ENCODE measurements around the gene ATXN2L.
"Not testable (repeated sequence)": the region's sequence is repeated elsewhere in the genome, so short reads cannot be mapped to it uniquely, and the experiment has no call there.

ATXN2L gene

GRCh38 chr16:28822520-28823290 is at the start of gene ATXN2L:
Gene ATXN2L, plus strand, starts transcription at chr16:28822999. Its CDS starts 261 bp downstream, at chr16:28823260.
- DNase-seq (ENCODE audit: extremely low read depth in 1 of 2, low read depth in 1 of 2), result peak; percentile 88 to 95

GRCh38 chr16:28781697-28782096 is 41.1 kb upstream of the ATXN2L start:
- DNase-seq (ENCODE audit: extremely low read depth in 1 of 2, low read depth in 1 of 2), result not testable (repeated sequence)

GRCh38 chr16:28782357-28782756 is 40.4 kb upstream of the ATXN2L start:
- not testable (repeated sequence) for DNase-seq (ENCODE audit: extremely low read depth in 1 of 2, low read depth in 1 of 2)

DNA sequence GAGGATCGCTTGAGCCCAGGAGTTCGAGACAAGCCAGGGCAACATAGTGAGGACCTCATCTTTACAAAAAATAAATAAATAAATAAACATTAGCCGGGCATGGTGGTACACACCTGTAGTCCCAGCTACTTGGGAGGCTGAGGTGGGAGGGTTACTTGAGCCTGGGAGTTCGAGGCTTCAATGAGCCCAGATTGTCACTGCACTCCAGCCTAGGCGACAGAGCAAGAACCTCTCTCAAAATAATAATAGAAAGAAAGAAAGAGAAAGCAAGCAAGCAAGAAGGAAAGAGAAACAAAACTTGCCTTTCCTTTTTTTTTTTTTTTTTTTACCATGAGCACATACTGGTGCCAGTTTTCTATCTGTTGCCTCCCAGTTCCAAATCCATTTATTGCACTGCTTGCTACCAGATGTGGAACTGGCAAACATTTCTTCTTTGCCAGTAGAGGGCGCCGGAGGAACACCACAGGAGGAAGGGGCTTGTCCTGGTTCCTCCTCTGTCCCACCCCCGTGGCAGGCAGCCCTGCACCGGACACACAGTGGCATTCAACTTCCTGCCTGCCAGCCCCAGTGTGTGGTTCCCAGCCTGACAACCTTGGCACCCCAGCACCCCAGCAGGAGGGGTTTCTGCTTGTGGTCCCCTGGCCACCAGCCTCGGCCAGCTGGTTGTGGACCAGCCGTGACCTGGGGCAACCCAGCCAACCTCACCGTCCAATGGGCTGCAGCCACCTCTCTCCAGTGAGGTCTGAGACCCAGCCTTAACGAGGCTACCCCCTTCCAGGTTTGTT is 20.4 kb upstream of the ATXN2L start:
- DNase-seq (ENCODE audit: extremely low read depth in 1 of 2, low read depth in 1 of 2), result peak; percentile 28 to 44

DNA sequence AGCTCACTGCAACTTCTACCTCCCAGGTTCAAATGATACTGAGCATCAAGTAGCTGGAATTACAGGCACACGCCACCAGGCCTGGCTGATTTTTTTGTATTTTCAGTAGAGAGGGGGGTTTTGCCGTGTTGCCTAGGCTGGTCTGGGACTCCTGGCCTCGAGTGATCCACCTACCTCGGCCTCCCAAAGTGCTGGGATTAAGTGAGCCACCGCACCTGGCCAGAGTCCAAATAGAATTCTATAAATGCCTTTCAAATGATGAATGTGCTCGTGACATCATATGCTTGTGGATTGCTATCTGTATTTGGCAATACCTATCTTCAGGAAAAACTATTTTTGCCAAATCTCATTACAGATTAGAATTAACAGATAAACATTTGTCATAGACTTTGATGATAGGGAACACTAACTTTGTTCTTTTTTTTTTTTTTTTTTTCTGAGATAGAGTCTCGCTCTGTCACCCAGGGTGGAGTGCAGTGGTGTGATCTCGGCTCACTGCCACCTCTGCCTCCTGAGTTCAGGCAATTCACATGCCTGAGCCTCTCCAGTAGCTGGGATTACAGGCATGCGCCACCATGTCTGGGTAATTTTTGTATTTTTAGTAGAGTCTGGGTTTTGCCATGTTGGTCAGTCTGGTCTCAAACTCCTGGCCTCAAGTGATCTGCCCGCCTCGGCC is 15.2 kb upstream of the ATXN2L start:
- not testable (repeated sequence) for DNase-seq (ENCODE audit: extremely low read depth in 1 of 2, low read depth in 1 of 2)

DNA sequence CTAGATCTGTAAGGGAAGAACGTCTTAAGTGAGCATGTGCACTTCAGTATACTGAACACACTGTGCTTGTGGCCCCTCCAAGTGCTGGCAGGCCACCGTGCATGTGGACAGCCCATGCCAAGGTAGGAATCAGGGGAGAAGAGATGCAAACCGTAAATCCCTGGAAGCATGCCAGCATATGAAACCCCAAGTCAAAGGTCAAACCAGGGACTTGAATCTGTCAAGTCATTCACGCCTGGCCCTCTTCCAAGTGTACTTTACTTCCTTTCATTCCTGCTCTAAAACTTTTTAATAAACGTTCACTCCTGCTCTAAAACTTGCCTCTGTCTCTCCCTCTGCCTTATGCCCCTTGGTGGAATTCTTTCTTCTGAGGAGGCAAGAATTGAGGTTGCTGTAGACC is 2.8 kb upstream of the ATXN2L start:
- DNase-seq (ENCODE audit: extremely low read depth in 1 of 2, low read depth in 1 of 2), result no peak

DNA sequence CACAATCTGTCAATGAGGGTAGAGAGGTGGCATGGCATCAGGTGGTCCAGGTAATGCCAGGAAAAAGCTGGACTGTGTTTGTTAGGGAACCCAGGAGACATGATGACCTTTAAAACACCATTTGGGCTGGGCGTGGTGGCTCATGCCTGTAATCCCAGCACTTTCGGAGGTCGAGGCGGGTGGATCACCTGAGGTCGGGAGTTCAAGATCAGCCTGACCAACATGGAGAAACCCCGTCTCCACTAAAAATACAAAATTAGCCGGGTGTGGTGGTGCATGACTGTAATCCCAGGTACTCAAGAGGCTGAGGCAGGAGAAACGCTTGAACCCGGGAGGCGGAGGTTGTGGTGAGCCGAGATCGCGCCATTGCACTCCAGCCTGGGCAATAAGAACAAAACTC is 2.3 kb upstream of the ATXN2L start:
- DNase-seq (ENCODE audit: extremely low read depth in 1 of 2, low read depth in 1 of 2), result not testable (repeated sequence)

GRCh38 chr16:28821874-28822519 is 802 bp upstream of the ATXN2L start:
- DNase-seq (ENCODE audit: extremely low read depth in 1 of 2, low read depth in 1 of 2), result no peak

DNA sequence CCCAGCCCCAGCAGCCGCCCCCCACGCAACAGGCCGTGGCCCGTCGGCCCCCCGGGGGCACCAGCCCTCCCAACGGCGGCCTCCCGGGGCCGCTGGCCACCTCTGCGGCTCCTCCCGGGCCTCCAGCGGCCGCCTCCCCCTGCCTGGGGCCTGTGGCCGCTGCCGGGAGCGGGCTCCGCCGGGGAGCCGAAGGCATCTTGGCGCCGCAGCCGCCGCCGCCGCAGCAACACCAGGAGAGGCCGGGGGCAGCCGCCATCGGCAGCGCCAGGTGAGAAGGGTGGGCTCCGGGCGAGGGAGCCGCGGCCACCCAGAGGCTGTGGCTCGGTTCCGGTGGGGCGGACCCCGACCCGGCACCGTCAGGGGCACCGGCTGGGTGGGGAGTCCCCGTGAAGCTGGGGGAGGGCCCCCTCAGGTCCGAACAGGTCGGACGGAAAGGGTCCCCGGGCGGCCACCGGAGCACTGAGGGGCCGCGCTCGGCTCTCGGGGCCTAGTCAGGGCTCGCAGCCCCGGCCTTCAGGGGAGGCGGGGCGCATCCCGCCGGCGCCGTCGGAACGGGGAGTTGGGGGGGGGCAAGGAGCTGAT is 583 bp downstream of the ATXN2L start:
- DNase-seq (ENCODE audit: extremely low read depth in 1 of 2, low read depth in 1 of 2), result no peak

DNA sequence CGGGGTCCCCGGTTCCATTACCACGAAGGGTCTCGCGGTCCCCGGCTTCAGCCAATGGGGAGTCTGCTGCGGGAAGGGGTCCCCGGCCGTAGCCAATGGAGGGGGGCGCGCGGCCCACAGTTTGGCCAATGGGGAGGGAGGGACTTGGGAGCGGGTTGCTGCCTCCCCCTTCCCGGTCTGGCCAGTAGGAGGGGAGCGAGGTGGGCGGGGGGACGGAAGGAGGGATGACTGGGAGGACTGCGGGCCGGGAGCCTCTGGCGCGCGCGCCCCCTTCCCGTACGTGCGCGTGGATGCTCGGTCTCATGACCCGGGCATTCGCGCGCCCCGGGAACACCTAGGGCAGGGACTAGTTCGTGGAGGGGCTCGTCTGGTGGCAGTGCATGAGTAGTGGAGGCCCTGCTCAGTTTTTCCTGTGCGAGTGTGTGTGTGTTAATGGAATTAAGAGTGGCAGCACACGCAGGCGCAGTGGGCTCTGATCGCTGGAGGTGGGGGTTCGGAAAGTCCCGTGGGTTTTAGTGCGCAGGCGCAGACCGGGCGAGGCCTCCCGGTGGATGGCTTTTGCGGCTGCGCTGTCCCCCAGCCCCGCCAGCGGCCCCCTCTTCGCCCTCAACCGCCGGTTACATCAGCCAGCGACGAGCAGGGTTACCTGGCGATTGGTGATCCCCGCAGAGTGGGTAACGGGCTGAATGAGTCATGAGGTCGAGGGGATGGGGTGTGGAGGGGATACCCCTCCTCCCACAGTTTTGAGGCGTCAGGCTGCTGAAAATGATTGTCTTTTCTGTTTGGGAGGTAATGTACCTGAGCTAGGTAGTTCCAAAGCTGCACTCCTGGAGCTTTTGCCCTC is 1.3 kb downstream of the ATXN2L start:
- peak; percentile 93 to 97 for DNase-seq (ENCODE audit: extremely low read depth in 1 of 2, low read depth in 1 of 2)

DNA sequence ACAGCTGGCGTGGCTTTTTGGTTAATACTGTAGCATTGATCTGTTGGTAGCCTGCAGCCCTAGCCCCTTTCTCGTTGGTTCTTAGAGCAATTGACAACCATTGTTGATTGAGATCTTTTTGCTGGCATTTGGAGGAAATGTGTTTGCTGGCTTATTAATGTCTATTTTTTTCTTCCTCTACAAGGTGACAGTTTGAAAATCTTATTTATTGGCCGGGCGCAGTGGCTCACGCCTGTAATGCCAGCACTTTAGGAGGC is 1.8 kb downstream of the ATXN2L start:
- no peak for DNase-seq (ENCODE audit: extremely low read depth in 1 of 2, low read depth in 1 of 2)

DNA sequence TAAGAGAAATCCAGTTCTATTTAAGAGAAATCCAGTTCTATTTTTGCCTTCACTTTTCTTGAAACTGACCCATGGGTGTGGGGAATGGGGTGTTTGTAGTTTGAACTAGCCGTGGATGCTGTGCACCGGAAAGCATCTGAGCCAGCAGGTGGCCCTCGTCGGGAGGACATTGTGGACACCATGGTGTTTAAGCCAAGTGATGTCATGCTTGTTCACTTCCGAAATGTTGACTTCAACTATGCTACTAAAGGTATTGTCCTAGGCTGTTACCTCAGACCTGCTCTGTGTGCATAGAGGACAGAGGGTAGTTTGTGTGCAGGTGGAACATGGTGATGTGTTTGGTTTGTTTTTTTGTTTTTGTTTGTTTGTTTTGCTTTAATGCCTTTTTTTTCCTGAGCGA is 3.3 kb downstream of the ATXN2L start:
- DNase-seq (ENCODE audit: extremely low read depth in 1 of 2, low read depth in 1 of 2), result no peak

DNA sequence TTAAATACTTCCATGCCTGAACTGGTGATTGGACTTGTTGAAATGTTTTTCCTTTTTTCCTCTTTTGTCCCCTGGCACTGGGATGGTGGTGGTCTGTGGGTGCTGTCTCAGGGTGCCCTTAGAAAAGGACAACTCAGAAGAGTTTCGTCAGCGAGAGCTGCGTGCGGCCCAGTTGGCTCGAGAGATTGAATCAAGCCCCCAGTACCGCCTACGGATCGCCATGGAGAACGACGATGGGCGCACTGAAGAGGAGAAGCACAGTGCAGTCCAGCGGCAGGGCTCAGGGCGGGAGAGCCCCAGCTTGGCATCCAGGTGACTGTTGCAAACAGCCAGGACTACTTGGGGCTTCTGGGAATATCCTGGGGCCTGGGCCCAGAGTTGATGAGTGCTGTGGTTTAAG is 6.9 kb downstream of the ATXN2L start:
- no peak for DNase-seq (ENCODE audit: extremely low read depth in 1 of 2, low read depth in 1 of 2)

- DNase-seq (ENCODE audit: extremely low read depth in 1 of 2, low read depth in 1 of 2), result no peak
These were observed 7.7 kb downstream of the ATXN2L start for GRCh38 chr16:28830531-28830930.

- DNase-seq (ENCODE audit: extremely low read depth in 1 of 2, low read depth in 1 of 2), result no peak
These were observed 11.6 kb downstream of the ATXN2L start for GRCh38 chr16:28834349-28834748.

DNA sequence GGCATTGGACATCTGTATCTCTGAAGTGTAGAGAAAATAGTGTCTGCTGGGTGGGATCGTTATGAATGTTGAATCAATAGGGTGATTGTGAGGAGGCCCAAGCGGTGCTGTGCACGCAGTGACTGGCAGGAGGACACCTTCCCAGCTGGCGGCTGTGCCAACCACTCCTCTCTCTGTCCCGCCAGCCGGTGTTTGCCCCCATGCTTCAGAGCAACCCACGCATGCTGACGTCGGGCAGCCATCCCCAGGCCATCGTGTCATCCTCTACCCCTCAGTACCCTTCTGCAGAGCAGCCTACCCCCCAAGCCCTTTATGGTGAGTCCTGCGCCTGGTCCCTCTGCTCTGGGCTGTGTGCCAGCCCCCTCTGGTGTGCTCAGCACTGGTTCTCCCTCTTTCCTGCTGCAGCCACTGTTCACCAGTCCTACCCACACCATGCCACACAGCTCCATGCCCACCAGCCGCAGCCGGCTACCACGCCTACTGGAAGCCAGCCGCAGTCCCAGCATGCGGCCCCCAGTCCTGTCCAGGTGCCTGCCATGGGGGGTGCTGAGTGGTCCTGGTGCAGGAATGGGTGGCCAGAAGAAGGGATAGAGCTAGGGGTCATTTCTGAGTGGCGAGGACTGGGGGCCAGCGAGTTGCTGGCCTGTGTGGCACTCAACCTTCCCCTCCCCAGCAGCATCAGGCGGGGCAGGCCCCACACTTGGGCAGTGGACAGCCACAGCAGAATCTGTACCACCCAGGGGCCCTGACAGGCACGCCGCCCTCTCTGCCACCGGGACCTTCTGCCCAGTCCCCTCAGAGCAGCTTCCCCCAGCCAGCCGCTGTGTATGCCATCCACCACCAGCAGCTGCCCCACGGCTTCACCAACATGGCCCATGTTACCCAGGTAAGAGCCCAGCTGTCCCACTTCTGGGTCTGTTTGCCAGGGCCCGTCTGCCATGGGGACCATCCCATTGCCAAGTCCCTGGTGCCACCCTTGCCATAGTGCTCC is 12.4 kb downstream of the ATXN2L start:
- no peak for DNase-seq (ENCODE audit: extremely low read depth in 1 of 2, low read depth in 1 of 2)

- DNase-seq (ENCODE audit: extremely low read depth in 1 of 2, low read depth in 1 of 2), result no peak
These were observed 13.3 kb downstream of the ATXN2L start for GRCh38 chr16:28835864-28836760.

GRCh38 chr16:28836761-28837064 is 13.9 kb downstream of the ATXN2L start:
- no peak for DNase-seq (ENCODE audit: extremely low read depth in 1 of 2, low read depth in 1 of 2)
